Upper lobe of left lung (tissue), 4 donors: Measurements from ENCODE around the gene TCF23.

Experiments
- CTCF ChIP-seq, 6 experiments: fragments of 450-650 bp in 4 of 6; fragments of 200-600 bp in 2 of 6; sonication (generic) in 2 of 6; IDR thresholded peaks; one replicate each; pipeline ENCODE4 v1.5.1; 2016 to 2019; ENCODE audit warnings: antibody characterized with exemption in 6 of 6
- EP300 ChIP-seq, 4 donors: sonication (generic); formaldehyde crosslinking; IDR thresholded peaks; one replicate each; pipeline ENCODE4 v1.5.1; 2017; ENCODE audit warnings: antibody characterized with exemption in 4 of 4, control low read depth in 2 of 4
- POLR2A ChIP-seq, 4 donors: fragments of 450-650 bp; IDR thresholded peaks; one replicate each; pipeline ENCODE4 v1.5.1; 2016 to 2017; ENCODE audit warnings: antibody characterized with exemption in 4 of 4, mild to moderate bottlenecking in 2 of 4

- TF ChIP-seq EP300 (IDR thresholded peaks at IDR 0.05): no peak
- no peak for TF ChIP-seq POLR2A (IDR thresholded peaks at IDR 0.05)
- no peak for TF ChIP-seq CTCF (IDR thresholded peaks at IDR 0.05)
These were observed 9.5 kb upstream of the TCF23 start, which contains the start of gene PRR30 for GRCh38 chr2:27139310-27139709.
